WERI-Rb-1 (cell line): Measurements from ENCODE around the gene STK10.

Experiments used
- DNase-seq: peaks from one replicate; pipeline ENCODE4 v3.0.0-alpha.2; 2020
- H3K27ac ChIP-seq: fragments of 250-450 bp; sonication (Bioruptor Pico); 2 replicates; pipeline ENCODE4 v1.5.1; 2020; ENCODE audit warnings: mild to moderate bottlenecking, moderate library complexity
- H3K27me3 ChIP-seq: fragments of 250-450 bp; sonication (Bioruptor Pico); 2 replicates; pipeline ENCODE4 v1.5.1; 2021; ENCODE audit warnings: mild to moderate bottlenecking, low read depth, moderate library complexity; ENCODE audit not compliant: insufficient read depth, severe bottlenecking
- H3K36me3 ChIP-seq: fragments of 250-450 bp; sonication (Bioruptor Pico); 2 replicates; pipeline ENCODE4 v1.5.1; 2020; ENCODE audit warnings: mild to moderate bottlenecking, moderate library complexity
- H3K4me3 ChIP-seq: 2 replicates; pipeline ENCODE4 v1.5.1; 2011; ENCODE audit warnings: low read depth, mild to moderate bottlenecking, control low read depth, low read length
- H3K9me3 ChIP-seq: fragments of 250-450 bp; sonication (Bioruptor Pico); 2 replicates; pipeline ENCODE4 v1.5.1; 2021; ENCODE audit warnings: mild to moderate bottlenecking, moderate library complexity; ENCODE audit not compliant: severe bottlenecking
- CTCF ChIP-seq: IDR thresholded peaks from 2 replicates; pipeline ENCODE4 v1.5.1; 2011; ENCODE audit warnings: low read depth, mild to moderate bottlenecking, control low read depth, inconsistent platforms, low read length

Gene STK10

GRCh38 chr5:172118891-172119290 lies 69.1 kb downstream of the STK10 start:
- no peak overlapping the region for H3K27ac ChIP-seq

GRCh38 chr5:172117977-172118701 lies 69.9 kb downstream of the STK10 start:
- Histone ChIP-seq H3K36me3 (no peaks in the 10 kb centered on the region), H3K4me3 (no peak overlapping the region), H3K27ac (no peak overlapping the region), H3K27me3 (no peaks in the 10 kb centered on the region), H3K9me3 (no peaks in the 10 kb centered on the region)
- DNase-seq = no peak
- no peak for TF ChIP-seq CTCF

More at GRCh38 chr5:172118891-172119290, 69.1 kb downstream of the STK10 start:
- TF ChIP-seq CTCF = no peak
- Histone ChIP-seq H3K9me3 (no peaks in the 10 kb centered on the region), H3K4me3 (no peak overlapping the region), H3K36me3 (no peaks in the 10 kb centered on the region), H3K27me3 (no peaks in the 10 kb centered on the region)
- DNase-seq = no peak

- H3K4me3 ChIP-seq = no peak overlapping the region
Observed at GRCh38 chr5:172115541-172115982, 72.5 kb downstream of the STK10 start.

GRCh38 chr5:172114875-172115422 lies 73.1 kb downstream of the STK10 start:
- Histone ChIP-seq H3K9me3 (no peaks in the 10 kb centered on the region), H3K27ac (no peak overlapping the region), H3K36me3 (no peaks in the 10 kb centered on the region), H3K4me3 (no peak overlapping the region), H3K27me3 (no peaks in the 10 kb centered on the region)
- no peak for TF ChIP-seq CTCF
- no peak for DNase-seq

More at GRCh38 chr5:172115541-172115982, 72.5 kb downstream of the STK10 start:
- H3K36me3 ChIP-seq = no peaks in the 10 kb centered on the region
- H3K9me3 ChIP-seq = no peaks in the 10 kb centered on the region
- no peak for DNase-seq
- no peak for TF ChIP-seq CTCF
- H3K27ac ChIP-seq = no peak overlapping the region
- H3K27me3 ChIP-seq = no peaks in the 10 kb centered on the region

- no peak overlapping the region for H3K4me3 ChIP-seq
Observed at GRCh38 chr5:172113036-172113435, 75.0 kb downstream of the STK10 start.

More at GRCh38 chr5:172113036-172113435, 75.0 kb downstream of the STK10 start:
- Histone ChIP-seq H3K27ac (no peak overlapping the region), H3K9me3 (no peaks in the 10 kb centered on the region), H3K27me3 (no peaks in the 10 kb centered on the region), H3K36me3 (no peaks in the 10 kb centered on the region)
- no peak for TF ChIP-seq CTCF
- DNase-seq = no peak
